Astrocyte of the spinal cord (primary cell): ENCODE results near the gene INPP4B.

Experiments used
- DNase-seq: peaks from one replicate; pipeline ENCODE4 v3.0.0; 2011; ENCODE audit warnings: low read depth, low spot score
- H3K4me3 ChIP-seq: 2 replicates; pipeline ENCODE4 v1.5.1; 2011; ENCODE audit warnings: low read depth, mild to moderate bottlenecking, low read length, moderate library complexity
- CTCF ChIP-seq: IDR thresholded peaks from 2 replicates; pipeline ENCODE4 v1.5.1; 2012; ENCODE audit warnings: low read depth, mild to moderate bottlenecking, low read length, inconsistent platforms
- in situ Hi-C: cut with HindIII; loops from 2 replicates; pipeline ENCODE4 v1.10.0; 2017; ENCODE audit warnings: low sequenced_read_pairs

Gene INPP4B

GRCh38 chr4:142036795-142037583 is 809.1 kb downstream of the INPP4B start:
- in situ Hi-C loops = no loop called here
- TF ChIP-seq CTCF = no peak
- H3K4me3 ChIP-seq = no peak overlapping the region
- DNase-seq = no peak

- in situ Hi-C loops = no loop called here
- H3K4me3 ChIP-seq = no peak overlapping the region
- no peak for TF ChIP-seq CTCF
- DNase-seq = no peak
These were observed 810.5 kb downstream of the INPP4B start for GRCh38 chr4:142035566-142035965.

- no peak for TF ChIP-seq CTCF
- DNase-seq = no peak
- in situ Hi-C loops = no loop called here
- H3K4me3 ChIP-seq = no peak overlapping the region
These were observed 812.0 kb downstream of the INPP4B start for GRCh38 chr4:142034101-142034500.

GRCh38 chr4:142030010-142030409 is 816.1 kb downstream of the INPP4B start:
- no peak overlapping the region for H3K4me3 ChIP-seq
- in situ Hi-C loops = no loop called here
- no peak for DNase-seq
- TF ChIP-seq CTCF = no peak

GRCh38 chr4:142021761-142022160 is 824.3 kb downstream of the INPP4B start:
- no peak overlapping the region for H3K4me3 ChIP-seq
- no peak for TF ChIP-seq CTCF
- in situ Hi-C loops = no loop called here
- DNase-seq = no peak

GRCh38 chr4:142021181-142021580 is 824.9 kb downstream of the INPP4B start:
- no peak for DNase-seq
- no peak overlapping the region for H3K4me3 ChIP-seq
- in situ Hi-C loops = no loop called here
- TF ChIP-seq CTCF = no peak

- DNase-seq = no peak
- H3K4me3 ChIP-seq = no peak overlapping the region
- no peak for TF ChIP-seq CTCF
- in situ Hi-C loops = no loop called here
These were observed 830.1 kb downstream of the INPP4B start for GRCh38 chr4:142016031-142016430.
